CD4-positive, alpha-beta T cell (primary cell): ENCODE measurements around the gene CSTPP1. TPM values are rescaled to one million over a fixed set of nuclear protein-coding genes. Genes with fewer than 3 reads are reported as not detected.

Experiments used
- ATAC-seq: fragments of 200-7000 bp; cut with Tn5 transposase; one replicate; pipeline ENCODE4 v1.10.0; 2022; ENCODE audit warnings: mild to moderate bottlenecking; ENCODE audit not compliant: poor library complexity
- CTCF ChIA-PET: fragments of 350-600 bp; sonication (Branson Sonifier 250); formaldehyde crosslinking; loops from one replicate; lab custom pipeline; 2021; ENCODE audit warnings: antibody characterized with exemption, inconsistent platforms; lab: Charles Lee
- POLR2A ChIA-PET: fragments of 350-600 bp; sonication (Branson Sonifier 250); formaldehyde crosslinking; loops from one replicate; lab custom pipeline; 2021; ENCODE audit warnings: antibody characterized with exemption, inconsistent platforms; lab: Charles Lee
- DNase-seq, 14 experiments: peaks; one replicate each; pipeline ENCODE4 v3.0.0-alpha.2; 2013 to 2020; ENCODE audit warnings: mixed read lengths in 2 of 14
- H3K27ac ChIP-seq, 2 donors: one replicate each; pipeline versions ENCODE4 v1.5.1 to v1.7.0; 2013; ENCODE audit warnings: low read length in 2 of 2, low read depth in 1 of 2, mild to moderate bottlenecking in 1 of 2
- H3K27me3 ChIP-seq, 2 experiments: 1 replicate in 1 of 2; 2 replicates in 1 of 2; pipeline versions ENCODE4 v1.6.1 to v1.7.0; 2013; ENCODE audit warnings: low read length in 2 of 2, control low read depth in 1 of 2, mild to moderate bottlenecking in 1 of 2, moderate library complexity in 1 of 2; ENCODE audit not compliant: insufficient read depth in 2 of 2, control insufficient read depth in 1 of 2
- H3K36me3 ChIP-seq: one replicate; pipeline ENCODE4 v1.6.1; 2013; ENCODE audit warnings: low read length, control low read depth; ENCODE audit not compliant: insufficient read depth
- H3K4me1 ChIP-seq: one replicate; pipeline ENCODE4 v1.6.1; 2013; ENCODE audit warnings: low read length, control low read depth; ENCODE audit not compliant: insufficient read depth
- H3K4me3 ChIP-seq: one replicate; pipeline ENCODE4 v1.5.1; 2013; ENCODE audit warnings: mild to moderate bottlenecking, low read length, moderate library complexity
- H3K9me3 ChIP-seq, 2 experiments: 1 replicate in 1 of 2; 2 replicates in 1 of 2; pipeline versions ENCODE4 v1.6.1 to v1.7.0; 2013; ENCODE audit warnings: low read length in 2 of 2, mild to moderate bottlenecking in 2 of 2, control low read depth in 1 of 2, moderate library complexity in 1 of 2; ENCODE audit not compliant: control insufficient read depth in 1 of 2, insufficient read depth in 1 of 2
- H3K27ac Mint-ChIP-seq: one replicate; pipeline ENCODE4 v1.8.0; 2020; ENCODE audit warnings: mixed read lengths
- H3K27me3 Mint-ChIP-seq: one replicate; pipeline ENCODE4 v1.8.0; 2021; ENCODE audit warnings: mixed read lengths
- H3K36me3 Mint-ChIP-seq: one replicate; pipeline ENCODE4 v1.8.0; 2021; ENCODE audit warnings: low read depth, mixed read lengths
- H3K4me1 Mint-ChIP-seq: one replicate; pipeline ENCODE4 v1.8.0; 2021; ENCODE audit warnings: low read depth, mixed read lengths
- H3K4me3 Mint-ChIP-seq: one replicate; pipeline ENCODE4 v1.8.0; 2020; ENCODE audit warnings: mild to moderate bottlenecking, mixed read lengths
- H3K9me3 Mint-ChIP-seq: one replicate; pipeline ENCODE4 v1.8.0; 2020; ENCODE audit warnings: mixed read lengths
- CTCF ChIP-seq: fragments of 200-600 bp; IDR thresholded peaks from one replicate; pipeline ENCODE4 v1.8.0; 2022; ENCODE audit warnings: antibody characterized with exemption, mild to moderate bottlenecking
- intact Hi-C, 2 experiments: fragments of 100-400 bp; cut with DNase I in 1 of 2; cut with micrococcal nuclease in 1 of 2; formaldehyde crosslinking; loops; one replicate each; pipeline versions ENCODE4 v1.15.1 to v1.9.0; 2023 to 2025; cut with DNase I, micrococcal nuclease
- total RNA-seq, 174 experiments: library from RNA in 2 of 174; stranded (reverse) in 2 of 174; gene quantifications; one replicate each; pipeline ENCODE4 v1.2.3 and lab custom pipeline; 2021 to 2026

CSTPP1 gene
- total RNA-seq, 2 experiments from 2014 or later, result 6.6 to 7.3 TPM

DNA sequence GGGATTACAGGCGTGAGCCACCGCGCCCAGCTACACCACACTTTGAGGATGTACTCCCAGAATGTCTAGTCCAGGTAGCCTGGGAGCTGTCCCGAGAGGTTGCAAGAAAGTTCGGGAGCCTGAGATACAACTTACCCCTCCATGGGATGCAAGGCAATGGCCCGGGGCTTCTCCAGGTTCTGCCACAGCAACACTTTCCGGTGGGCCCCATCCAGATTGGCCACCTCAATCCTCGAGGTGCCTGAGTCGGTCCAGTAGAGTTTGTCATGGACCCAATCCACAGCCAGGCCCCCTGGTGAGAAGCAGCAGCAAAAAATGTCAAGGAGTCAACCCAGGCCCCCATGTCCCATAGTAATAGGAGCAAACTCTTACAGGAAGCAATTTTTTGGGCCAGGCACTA, 43.7 kb upstream of the CSTPP1 start:
- ChIA-PET POLR2A (no interaction called here), CTCF (interaction anchor here (2.4 kb wide), 1 partner anchor 260 kb away, joined by 9 read pairs; no protein-coding TSS in a partner anchor)
- Histone ChIP-seq H3K27me3 (peaks cover 0 to 4% of the 10 kb centered on the region in 2 experiments), H3K36me3 (no peaks in the 10 kb centered on the region), H3K27ac (no peak overlapping the region), H3K4me3 (no peak overlapping the region), H3K9me3 (no peaks in the 10 kb centered on the region), H3K4me1 (no peaks in the 10 kb centered on the region)
- DNase-seq (no peak), ATAC-seq (no peak)
- H3K27me3 Mint-ChIP-seq, result peaks cover 8% of the 10 kb centered on the region
- no peaks in the 10 kb centered on the region for H3K36me3 Mint-ChIP-seq
- no peak overlapping the region for H3K4me3 Mint-ChIP-seq
- TF ChIP-seq CTCF, result no peak
- no peaks in the 10 kb centered on the region for H3K9me3 Mint-ChIP-seq
- no peak overlapping the region for H3K27ac Mint-ChIP-seq
- intact Hi-C loops, result loop anchor here in 1 of 2 experiments (5.0 kb wide), 1 partner anchor 559 kb away; no protein-coding TSS in a partner anchor
- H3K4me1 Mint-ChIP-seq, result no peaks in the 10 kb centered on the region

- Mint-ChIP-seq H3K4me3 (no peak overlapping the region), H3K9me3 (no peaks in the 10 kb centered on the region), H3K4me1 (no peaks in the 10 kb centered on the region), H3K36me3 (no peaks in the 10 kb centered on the region), H3K27me3 (peaks cover 3% of the 10 kb centered on the region), H3K27ac (no peak overlapping the region)
- no peak for DNase-seq
- CTCF ChIA-PET, result no interaction called here
- Histone ChIP-seq H3K36me3 (no peaks in the 10 kb centered on the region), H3K27me3 (no peaks in the 10 kb centered on the region), H3K9me3 (no peaks in the 10 kb centered on the region), H3K4me1 (no peaks in the 10 kb centered on the region), H3K4me3 (no peak overlapping the region), H3K27ac (no peak overlapping the region)
- TF ChIP-seq CTCF, result no peak
- POLR2A ChIA-PET, result no interaction called here
- no peak for ATAC-seq
- intact Hi-C loops, result loop anchor here in 1 of 2 experiments (5.0 kb wide), 1 partner anchor 558 kb away; no protein-coding TSS in a partner anchor
Observed at GRCh38 chr11:46894506-46894905, 42.1 kb upstream of the CSTPP1 start.

GRCh38 chr11:46894961-46895360, 41.6 kb upstream of the CSTPP1 start:
- intact Hi-C loops, result loop anchor here in 1 of 2 experiments (5.0 kb wide), 1 partner anchor 557 kb away; no protein-coding TSS in a partner anchor
- ChIA-PET POLR2A (no interaction called here), CTCF (no interaction called here)
- H3K4me1 Mint-ChIP-seq, result no peaks in the 10 kb centered on the region
- DNase-seq (no peak), ATAC-seq (no peak)
- TF ChIP-seq CTCF, result no peak
- H3K27me3 ChIP-seq, result no peaks in the 10 kb centered on the region
- no peaks in the 10 kb centered on the region for H3K4me1 ChIP-seq
- no peaks in the 10 kb centered on the region for H3K9me3 Mint-ChIP-seq
- no peak overlapping the region for H3K4me3 Mint-ChIP-seq
- H3K4me3 ChIP-seq, result no peak overlapping the region
- no peak overlapping the region for H3K27ac ChIP-seq
- H3K36me3 ChIP-seq, result no peaks in the 10 kb centered on the region
- H3K27me3 Mint-ChIP-seq, result no peaks in the 10 kb centered on the region
- no peak overlapping the region for H3K27ac Mint-ChIP-seq
- no peaks in the 10 kb centered on the region for H3K9me3 ChIP-seq
- no peaks in the 10 kb centered on the region for H3K36me3 Mint-ChIP-seq
